Stimulated activated CD8-positive, alpha-beta memory T cell treated with anti-CD3 and anti-CD28 coated beads, Interleukin-15, amount 100 ng/mL, for 4 hours (primary cell): ENCODE data around the gene ITPKB.

Experiments
- DNase-seq, 2 donors: peaks; one replicate each; pipeline ENCODE4 v3.0.0-alpha.2; 2020; ENCODE audit warnings: low read depth in 2 of 2

Gene ITPKB

DNA sequence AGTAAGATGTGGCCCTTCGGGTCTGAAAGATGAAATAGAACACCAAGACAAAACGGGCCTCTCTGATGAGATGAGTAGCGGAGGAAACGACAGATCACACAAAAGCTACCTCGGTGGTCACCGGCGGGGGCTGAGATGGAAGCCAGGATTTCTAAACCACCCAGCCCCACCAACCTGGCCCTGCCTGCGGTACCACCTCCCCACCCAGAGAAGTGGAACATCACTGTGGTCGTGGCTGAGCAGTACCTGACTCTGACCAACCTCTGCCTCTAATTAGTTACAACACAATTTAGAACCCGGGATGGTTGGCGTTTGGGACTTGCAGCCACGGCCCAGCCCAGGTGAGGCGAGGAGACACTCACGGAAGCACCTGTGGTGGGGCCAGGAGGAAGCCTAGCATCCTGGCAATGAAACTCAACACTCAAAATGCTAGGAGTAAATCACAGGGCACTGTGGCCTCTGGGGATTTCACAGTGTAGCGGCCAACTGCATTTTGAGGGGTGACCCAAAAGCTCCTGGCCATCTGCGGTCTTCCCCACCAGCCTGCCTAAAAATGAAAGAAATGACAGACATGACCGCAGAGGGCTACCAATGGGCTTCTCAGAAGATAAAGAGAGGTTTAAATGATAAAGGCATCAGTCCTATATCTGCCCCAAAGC lies 73.4 kb downstream of the ITPKB start:
- no peak for DNase-seq

DNA sequence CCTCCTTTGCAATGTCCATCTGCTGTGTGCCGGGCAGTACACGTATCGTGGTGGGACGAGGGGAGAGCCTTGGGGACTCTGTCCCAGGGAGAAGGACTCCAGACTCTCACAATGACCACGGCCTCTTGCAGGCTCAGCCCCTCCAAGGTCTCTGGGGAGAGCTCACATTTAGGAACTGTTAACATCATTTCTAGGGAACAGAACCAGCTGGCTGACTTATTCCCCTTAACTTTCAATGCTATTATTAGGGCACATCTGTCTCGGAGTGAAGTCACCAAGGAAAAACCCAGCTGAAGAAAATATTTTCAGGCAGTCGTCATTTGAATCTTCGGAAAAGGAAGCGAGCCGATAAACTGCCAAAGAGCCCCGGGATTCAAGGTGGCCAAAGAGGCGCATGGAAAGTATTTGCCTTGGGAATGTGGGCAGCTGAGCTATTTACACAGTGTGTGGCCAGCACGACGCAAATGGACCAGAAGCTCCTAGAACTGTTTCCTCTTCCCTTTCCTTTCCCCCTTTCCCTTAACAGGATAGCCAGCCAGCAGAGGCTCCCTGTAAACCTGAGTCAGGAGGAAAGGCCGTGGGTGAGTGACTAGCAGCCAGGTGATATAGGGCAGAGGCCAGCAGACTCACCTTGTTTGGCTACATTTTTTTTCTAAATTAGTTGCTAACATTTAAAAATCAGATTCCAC lies 74.5 kb downstream of the ITPKB start:
- DNase-seq, result no peak

DNA sequence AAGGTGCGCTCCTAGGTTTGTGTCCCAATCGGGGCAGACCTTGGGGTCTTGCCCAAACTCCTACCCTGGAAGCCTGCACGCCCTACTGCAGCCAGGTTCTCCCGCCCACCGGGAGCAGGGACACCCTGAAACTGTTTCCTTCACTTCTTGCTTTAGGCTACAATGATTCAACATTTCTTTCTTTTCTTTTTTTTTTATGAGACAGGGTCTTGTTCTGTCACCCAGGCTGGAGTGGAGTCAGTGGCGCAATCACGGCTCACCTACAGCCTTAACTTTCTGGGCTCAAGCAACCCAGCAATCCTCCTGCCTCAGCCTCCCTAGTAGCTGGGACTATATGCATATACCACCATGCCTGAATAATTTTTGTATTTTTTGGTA lies 75.8 kb downstream of the ITPKB start:
- no peak for DNase-seq

DNA sequence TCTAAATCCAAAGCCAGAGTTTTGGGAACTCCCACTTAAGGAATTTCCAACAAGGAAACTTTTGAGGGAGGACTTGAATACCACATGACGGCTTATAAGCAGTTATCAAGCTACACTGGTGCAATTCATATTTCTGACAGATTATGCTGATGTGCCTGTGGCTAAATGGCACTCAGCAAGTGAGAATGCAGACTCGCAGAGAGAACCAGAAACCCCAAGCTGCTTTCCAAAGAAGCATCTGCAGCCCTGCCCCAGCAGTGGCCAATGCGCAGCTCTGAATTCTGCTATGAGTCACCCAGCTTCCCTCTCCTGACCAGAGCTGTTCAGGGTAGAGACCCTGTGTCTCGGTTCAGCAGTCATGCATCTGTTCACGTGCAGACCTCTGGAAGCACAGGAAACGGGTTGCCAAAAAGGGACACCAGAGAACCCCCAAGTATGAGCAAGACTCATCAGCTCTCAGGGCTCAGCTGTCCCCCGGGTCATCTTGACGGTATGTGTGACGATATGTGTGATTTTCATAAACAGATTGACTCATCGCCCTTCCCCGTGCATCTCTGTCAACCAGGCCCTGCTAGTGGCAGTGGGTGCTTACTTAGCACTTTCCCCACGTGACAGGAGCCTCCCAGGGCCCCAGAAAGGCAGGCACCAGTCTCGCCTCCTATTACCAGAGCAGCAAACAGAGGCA lies 76.3 kb downstream of the ITPKB start:
- peak; percentile 68 to 82 for DNase-seq

DNA sequence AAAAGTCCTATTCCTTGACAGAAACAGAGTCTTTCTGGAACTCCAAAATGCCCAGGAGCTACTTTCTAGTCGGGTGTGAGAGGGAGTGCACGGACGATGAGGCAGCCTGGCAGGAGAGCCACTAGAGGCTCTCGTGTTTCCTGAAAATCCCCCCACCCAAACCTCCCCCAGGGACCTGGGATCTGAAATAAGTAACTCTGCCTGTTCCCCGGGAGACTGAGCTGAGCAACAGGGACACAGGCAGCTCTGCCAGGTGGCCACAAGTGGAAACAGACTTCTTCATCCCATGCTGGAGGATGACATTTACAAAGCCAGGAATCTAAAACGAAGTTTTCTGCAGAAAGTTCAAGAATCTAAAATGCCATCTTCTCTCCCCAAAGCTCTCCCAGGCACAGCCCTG lies 77.1 kb downstream of the ITPKB start:
- DNase-seq, result no peak

DNA sequence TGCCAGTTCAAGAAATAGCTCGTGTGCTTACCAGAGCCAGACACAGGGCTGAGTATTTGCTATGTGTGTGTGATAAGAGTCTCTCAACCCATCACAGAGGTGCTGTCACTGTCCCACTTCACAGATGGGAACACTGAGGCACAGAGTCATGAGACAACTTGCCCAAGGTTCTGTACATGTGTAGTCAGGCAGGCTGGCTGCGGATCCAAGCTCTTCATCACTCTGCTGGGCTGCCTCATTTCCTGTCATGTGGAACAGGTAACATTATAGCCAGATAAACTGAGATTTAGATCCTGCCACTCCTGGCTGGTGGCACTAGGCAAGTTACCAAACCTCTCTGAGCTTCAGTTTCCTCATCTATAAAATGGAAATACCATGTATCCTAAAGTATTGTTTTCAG lies 77.8 kb downstream of the ITPKB start:
- DNase-seq, result no peak

DNA sequence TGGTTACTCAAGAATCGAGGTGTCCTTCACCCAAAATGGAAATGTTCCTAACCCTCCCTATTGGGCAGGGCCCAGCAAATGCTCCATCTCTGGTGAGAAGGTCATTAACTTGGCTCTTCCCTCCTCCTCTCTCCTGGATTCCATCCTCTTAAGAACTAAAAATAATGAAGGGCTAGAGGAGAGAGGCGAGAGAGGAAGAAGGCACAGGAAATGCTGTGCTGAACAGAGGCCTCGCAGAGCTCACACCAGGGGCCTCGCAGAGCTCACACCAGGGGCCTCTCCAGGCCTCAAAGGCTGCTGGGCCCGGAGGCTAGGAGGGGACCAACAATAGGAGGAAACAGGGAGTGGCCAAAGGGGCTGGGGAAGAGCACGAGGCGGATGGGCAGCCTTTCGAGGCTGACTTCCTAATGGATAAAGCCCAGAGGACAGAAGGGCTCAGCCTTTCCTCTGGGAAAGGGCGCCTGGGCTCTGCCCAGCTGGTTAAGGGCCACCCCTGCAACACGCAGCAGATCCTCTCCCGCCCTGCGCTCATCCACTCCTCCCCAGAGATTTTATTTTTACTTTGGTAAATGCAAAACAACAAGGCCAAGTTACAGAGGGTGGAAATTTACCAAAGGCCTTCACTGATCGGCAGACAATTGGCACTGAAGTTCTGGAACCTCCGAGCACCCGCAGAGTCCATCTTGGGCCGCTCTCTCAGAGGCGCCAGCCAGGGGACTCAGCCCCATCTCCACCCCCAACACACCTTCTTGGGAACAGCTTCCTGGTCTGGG lies 78.5 kb downstream of the ITPKB start:
- DNase-seq, result no peak

DNA sequence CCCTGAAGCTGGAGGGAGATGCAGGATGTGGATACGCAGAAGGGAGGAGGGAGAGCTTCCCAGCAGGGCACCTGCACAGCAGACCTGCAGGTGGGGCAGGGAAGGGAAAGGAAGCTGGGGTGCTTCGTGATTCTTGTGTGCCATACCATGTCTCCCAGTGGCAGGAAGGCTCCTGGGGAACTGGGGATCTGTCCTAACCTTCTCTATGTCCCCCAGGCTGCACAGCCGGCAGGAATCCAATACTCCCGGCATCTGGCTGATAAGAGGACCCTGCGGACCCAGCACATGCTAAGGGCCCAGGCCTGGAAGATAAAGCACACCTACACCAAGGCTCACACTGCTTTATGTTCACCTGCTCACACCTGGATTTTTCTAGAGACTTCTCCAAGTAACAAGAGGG lies 79.4 kb downstream of the ITPKB start:
- no peak for DNase-seq

DNA sequence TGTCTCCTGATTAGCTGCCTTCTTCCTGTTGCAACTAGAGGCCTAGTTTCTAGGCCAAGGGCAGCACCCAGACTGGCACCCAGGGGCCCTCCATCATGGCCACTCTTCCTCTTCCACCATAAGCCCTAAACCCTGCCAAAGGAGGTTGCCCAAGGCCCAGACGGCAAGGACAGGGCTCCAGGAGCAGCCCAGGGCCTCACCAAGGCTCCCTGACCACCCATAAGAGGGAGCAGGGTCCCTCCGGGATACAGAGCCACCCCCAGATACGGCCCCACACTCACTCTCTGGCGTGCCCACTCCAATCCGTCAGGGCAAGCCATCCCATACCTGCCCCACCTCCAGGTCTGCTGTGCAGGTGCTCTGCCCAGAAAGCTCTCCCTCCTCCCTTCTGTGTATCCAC lies 79.9 kb downstream of the ITPKB start:
- DNase-seq, result no peak

DNA sequence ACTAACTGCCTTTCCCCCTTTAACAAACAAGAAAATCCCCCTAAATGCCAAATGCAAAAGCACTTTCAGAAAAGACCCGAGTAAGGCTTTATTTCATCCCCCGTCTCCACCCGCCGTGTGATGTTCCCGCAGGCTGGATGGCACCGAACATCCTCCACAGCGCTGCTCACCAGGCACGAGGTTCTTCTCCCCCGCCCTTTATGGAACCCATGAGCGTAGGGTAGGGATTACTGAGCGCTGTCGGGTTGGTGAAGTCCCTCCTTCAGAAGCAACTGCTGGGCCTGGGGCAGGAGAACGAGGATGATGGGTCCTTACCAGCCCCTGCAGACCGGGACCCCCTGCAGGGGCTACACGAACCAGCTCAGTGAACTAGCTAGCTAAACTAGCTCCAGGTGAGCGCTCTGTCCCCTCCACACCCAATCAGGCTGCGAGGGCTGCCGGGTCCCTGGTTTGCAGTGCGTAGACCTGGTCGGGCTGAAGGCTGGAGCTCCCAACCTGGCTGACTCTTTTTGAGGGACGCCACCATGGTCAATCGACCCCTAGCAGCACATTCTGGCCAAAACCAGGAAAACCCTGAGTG lies 80.4 kb downstream of the ITPKB start:
- no peak for DNase-seq

DNA sequence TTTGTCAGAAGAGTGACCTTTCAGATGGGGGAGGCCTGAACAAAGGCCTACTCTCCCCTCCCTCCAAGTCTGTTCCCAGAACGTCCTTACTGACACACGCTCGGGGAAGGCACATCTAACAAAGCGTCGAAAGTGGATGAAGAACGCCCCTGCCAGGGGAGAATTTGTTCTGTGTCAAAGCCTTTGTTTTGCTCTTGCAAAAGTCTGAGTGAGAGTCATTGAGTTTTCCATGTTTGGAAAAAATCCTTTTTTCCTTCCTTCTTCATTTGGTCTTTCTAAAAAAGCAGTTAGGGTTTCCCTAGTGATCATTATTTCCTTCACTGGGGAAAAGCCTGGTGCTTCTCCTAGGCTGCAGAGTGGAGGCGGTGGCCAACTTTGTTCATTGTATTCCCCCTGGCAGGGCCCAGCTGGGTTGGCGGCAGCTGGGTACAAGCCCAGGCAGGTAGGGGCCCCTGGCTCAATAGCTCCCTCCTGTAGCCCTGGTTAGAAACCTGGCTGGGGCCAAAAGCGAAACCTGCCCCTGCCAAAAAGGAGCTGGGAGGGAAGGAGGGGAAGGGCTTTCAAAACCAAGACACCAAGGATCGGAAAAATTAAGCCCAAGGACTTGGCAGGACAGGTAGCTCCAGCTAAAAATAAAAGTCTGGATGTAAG lies 81.1 kb downstream of the ITPKB start:
- DNase-seq, result no peak

DNA sequence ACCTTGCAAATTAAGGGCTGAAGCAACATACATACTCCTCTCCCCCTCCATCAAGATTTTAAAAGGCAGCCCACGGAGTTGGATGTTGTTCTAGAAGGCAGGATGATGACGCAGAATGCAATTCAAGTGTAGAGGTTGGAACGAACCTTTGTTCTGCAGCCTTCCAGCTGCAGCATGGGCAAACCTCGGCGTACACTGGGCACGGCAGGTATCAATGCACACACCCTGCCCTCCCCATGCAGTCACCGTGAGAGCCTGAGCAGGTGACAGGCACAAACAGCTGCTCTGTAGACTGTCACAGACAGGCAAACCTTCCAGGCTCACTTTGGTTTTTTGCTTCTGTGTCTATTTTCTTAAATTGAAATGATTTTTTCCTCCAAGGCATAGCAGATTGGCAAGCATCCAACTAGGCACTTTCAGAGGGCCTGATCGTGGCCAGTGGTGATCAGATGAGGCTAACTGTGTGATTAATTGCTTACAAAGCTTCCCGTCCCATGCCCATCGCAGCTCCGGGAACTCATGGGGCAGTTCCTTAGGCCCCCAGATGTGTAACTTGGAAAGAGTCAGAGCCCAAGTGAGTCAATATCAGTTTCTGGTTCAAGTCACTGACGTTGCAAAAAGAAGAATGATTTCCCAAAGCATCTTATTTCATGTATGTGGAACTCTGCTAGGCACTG lies 82.3 kb downstream of the ITPKB start:
- no peak for DNase-seq

DNA sequence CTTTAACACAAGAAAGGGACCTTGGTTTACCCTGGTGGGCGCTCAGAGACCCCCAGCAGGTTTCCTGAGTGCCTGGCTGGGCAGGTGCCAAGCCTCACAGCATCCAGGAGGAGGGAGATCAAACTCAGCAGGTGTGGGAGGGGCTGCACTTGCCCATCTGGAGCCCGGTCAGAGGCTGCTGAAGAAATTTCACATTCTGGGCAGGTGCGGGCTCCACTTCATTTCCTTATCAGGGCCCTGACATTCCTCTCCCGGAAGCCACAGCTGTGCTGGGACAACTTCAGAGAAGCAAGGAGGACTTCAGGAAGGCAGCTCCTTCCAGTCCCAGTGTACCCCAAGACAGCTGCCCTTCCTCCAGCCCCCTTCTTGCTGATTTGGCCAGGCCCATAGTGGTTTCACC lies 82.9 kb downstream of the ITPKB start:
- DNase-seq, result no peak

DNA sequence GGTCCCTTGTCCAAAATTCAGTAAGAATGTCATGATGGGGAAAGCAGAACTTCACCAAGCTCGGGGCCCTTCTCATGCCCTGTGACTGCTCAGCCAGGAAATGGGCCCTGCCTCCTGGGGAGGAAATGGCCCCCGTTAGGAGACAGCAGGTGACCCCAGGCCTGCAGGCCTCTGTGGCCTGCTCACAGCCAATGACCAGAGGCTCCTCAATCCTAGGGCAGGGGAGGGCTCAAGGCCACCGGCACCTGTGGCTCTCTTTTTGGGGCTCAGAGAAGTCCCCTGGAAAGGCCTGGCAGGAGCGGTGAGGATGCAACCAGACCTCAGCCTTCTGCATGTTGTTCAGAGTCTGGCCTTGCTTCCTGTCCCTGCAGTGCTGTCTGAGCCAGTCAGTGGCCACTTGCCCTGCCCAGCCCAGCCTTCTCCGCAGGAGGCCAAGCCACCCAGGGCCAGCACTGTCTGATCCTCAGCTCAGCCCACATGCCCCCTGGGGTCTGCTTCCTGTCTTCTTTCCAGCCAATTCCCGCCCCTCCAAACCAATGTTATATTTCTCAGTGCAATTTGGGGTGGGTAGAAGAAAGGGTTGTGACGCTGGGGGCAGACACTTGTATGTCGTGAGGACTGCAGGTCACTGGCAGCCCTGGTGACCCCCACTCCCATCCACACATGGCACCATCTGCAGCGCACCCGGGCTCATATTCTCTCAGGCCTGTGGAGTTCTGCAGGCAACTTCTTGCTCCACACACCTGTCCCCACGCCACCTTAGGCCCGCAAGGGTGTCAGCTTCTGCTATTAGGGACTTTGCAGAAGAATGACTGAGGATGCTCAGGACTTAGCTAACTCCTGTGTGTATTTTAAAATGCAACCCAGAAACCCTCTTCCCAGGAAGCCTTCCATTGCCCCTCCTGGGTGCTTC lies 83.6 kb downstream of the ITPKB start:
- no peak for DNase-seq

DNA sequence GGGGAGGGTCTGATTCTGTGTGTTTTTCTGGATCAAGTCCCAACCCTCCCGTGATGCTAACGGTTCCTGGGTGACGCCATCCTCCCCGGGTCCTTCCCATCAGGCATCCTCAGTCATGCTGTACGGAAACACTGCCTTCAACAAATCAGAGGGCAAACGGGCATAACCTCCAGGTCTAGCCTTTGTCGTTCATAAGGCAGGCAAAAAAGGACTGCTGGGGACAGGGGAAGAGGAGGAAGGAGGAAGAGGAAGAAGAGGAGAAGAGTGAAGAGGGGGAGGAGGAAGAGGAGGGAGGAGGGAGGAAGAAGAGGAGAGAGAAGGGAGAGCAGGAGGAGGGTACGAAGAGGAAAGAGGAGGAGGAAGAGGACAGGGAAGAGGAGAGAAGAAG lies 84.4 kb downstream of the ITPKB start:
- no peak for DNase-seq

DNA sequence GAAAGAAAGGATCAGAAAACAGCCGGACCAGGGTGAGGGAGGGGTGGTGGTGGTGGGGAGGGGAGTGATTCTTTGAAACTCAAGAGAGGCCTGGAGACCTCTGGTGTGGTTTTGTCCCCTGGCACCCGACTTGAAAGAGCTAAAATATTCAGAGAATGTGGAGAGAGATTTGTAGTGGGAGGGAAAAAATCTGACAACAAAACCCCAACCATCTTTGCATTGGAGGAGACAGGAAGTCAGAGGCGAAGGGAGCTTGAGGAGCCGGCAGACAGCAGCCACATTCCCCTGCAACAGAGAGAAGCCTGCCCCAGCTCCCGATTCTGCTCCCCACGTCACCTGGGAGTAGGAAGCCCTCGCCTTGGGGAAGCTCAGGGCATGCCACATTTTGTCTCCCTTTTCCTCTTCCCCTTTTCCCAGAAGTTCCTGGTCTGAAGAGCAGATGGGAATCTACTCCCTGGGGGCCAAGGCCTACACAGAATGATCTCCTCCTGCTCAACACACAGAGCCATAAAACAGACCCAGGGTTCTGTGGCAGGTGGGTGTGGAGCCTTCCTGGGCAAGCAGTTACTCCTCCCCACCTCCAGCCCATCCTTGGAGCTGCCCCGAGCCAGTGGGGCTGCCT lies 84.9 kb downstream of the ITPKB start:
- DNase-seq, result no peak

DNA sequence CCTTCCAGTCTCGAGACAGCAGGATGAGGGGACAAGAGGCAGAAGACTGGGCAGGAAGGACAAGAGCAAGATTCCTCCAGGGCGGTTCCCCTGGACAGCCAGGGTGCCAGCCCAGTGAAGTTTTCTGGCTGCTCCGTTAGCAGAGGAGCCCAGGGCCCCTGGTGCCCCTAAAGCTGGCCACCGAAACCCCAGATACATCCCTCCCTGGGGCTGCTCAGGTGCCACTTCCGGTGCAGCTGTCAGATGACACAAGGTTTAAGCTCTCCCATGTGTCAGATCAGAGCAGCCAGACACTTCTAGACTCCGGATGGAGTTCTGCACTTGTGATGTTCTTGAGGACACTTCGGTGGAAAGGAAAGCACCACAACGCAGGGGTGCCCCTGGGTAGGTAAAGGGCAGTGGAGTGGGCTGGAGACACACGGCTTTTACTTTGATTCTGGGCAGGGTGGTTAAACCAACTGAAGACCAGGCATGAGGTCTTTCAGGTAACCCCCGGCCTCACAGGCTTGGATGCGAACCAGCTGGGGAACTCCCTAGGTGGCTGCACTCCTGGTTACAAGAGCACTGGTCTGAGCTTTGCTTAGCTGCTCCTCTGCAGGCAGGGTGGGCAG lies 85.7 kb downstream of the ITPKB start:
- DNase-seq, result peak in 1 of 2 donors; percentile 47

DNA sequence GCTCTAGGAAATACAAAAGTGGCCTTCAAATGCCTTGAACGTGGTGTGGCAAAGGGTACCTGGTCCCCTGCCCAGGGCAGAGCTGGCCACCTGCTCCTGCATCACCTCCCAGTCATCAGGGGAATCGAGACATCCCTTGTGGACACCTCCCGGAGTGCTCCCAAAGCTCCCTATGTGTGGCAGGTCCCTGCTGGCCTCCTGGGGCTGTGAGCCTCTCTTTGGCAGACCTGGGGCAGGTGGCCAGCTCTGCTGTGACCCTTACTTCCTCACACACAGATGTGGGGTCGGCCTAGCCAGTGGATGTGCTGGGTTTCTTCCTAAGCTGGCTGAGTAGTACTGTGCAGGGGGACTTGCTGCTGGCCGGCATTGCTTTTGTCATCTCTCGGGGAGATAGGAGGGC lies 86.5 kb downstream of the ITPKB start:
- no peak for DNase-seq

DNA sequence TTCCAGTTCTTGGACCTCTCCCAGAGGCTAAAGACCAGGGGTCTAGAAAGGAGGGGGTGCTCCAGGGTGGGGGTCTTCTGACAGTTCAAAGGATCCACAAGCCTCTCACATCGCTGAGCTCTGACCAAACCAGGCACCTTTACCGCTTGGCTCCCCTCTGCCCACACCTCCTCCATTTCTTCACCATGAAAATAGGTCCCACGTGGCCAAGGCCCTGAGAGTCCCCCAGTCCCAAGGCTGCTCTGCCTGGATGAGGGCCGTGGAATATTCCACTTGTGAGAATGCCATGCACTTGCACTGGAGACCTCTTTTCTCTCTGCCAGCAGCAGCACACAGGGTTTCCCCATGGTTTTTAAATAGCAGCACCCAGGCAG lies 87.4 kb downstream of the ITPKB start:
- no peak for DNase-seq
